Stimulated activated CD4-positive, alpha-beta T cell treated with anti-CD3 and anti-CD28 coated beads, Interleukin-2, amount 100 ng/mL, for 48 hours (primary cell): ENCODE measurements around the gene MBD6.
A peak's percentile ranks its signal among the peaks of the same experiment; 100 is the strongest.
"Not testable (repeated sequence)": the region's sequence is repeated elsewhere in the genome, so short reads cannot be mapped to it uniquely, and the experiment has no call there.

Experiments
- DNase-seq, 2 donors: peaks; one replicate each; pipeline ENCODE4 v3.0.0-alpha.2; 2020

MBD6 gene

DNA sequence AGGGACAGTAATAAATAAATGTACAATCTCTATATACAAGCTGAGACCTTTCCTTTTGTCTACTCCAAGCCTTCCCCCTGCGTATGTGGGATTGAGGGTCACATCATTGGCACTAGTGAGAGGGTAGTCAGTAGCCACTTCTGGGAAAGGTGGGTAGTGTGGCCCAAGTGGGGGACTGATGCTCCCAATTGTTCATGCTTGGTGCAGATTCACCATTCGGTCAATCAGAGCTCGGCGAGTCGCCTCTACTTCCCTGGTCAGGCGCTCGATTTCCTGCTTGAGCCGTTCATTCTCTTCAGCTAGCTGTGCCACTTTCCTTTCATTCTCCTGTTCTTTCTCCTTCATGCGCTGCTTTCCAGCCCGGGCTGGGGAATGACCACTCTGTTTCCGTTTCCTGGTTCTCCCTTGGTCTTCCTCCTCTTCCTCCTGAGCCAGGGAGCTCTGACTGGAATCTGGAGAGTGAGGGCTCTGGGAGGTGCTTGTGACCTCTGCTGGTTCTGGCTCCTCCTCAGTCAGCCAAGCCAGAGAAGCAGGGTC, 5.9 kb upstream of the MBD6 start:
- DNase-seq: no peak

DNA sequence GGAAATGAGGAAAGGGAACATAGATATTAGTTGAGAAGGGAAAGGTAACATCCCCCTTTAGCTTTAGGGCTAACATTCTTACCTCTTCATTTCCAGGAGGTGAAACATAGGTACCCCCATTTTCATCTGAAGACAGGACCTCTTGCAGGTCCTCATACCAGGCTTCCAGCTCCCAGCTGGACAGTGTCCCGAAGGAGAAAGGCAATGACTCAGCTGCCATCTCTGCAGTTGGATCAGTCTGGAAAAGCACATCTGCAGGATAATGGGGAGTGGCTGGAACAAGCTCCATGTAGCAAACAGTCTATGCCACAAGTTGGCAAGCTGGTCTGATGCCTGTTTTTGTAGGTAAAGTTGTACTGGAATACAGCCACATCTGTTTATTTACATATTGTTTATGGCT, 5.4 kb upstream of the MBD6 start:
- no peak for DNase-seq

DNA sequence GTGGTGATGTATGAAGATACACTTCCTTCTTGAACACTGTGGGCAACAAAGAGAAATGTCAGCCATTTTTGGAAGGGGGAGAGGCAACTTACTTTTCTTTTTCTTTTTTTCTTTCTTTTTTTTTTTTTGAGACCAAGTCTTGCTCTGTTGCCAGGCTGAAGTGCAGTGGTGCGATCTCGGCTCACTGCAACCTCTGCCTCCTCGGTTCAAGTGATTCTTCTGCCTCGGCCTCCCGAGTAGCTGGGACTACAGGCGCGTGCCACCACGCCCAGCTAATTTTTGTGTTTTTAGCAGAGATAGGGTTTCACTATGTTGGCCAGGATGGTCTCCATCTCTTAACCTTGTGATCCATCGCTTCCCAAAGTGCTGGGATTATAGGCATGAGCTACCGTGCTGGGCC, 4.9 kb upstream of the MBD6 start:
- DNase-seq: not testable (repeated sequence)

DNA sequence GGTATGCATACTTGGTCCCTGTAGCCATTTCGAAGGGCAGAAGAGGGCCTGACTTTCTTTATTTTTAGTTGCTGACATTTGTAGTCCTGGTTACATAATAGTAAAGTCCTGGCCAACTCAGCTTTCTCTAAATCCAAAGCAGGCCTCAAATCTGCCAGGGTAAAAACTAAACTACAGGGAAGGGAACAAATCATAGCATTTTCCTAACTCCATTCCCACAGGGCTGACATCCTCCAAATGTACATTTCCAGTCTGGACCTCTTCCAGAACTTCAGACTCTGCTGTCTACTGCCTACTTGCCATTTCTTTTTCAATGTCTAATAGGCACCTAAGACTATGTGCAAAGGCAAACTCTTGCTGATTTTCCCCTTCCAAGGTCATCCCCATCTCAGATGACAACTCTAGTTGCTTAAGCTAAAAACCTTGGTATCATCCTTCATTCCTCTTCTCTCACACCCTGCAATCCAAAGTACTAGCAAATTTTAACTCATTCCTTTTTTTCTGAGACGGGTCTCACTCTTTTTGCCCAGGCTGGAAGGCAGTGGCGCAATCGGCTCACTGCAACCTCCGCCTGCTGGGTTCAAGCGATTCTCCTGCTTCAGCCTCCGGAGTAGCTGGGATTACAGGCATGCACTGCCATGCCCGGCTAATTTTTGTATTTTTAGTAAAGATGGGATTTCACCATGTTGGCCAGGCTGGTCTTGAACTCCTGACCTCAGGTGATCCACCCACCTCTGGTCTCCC, 4.3 kb upstream of the MBD6 start:
- no peak for DNase-seq

DNA sequence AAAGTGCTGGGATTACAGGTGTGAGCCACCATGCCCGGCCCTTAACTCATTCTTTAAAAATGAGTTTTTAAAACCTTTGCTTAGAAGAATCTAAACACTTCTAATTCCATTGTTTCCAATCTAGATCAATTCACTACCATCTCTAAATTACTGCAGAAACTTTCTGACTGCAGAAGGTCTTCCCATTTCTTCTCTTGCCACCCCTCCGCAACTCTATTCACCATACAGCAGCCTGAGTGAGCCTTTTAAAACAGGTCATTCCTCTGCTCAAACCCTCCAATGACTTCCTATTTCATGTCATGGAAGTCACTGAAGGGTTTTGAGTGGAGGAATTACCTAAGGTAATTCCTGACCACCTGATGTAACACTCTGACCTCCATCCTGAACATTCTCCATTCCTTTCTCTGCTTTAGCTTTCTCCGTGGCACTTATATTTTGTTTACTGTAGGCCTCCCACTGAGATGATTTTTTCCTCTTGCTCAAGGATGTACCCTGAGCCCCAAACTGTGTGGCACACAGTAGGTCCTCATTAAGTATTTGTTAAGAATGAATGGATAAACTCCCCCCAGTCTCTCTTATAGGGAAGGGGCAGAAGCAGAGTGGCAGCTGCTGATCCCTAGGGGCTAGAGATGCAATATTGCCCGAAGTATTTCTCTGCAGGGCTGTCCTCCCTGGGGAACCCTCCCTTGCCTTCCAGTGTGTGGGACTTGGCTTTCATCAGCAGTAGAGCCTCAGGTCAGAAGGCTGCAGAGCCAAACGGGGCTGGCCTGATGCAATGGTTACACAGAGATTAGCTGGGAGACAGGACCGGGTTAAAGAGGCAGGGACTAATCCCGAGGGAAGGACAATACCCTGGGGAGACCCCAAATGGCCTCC, 3.5 kb upstream of the MBD6 start:
- no peak for DNase-seq

DNA sequence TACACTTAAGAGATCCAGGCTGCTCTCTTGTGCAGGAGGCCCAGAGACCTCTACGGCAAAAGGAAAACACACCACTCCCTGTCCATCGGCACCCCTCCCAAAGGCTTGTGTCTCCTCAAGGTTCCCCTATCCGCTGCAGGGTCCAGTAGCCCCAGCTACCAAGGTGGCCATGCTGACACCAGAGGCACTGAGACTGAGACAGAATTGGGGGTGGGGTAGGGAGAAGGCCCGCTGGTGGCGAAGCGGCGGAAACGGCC, 2.9 kb upstream of the MBD6 start:
- no peak for DNase-seq

DNA sequence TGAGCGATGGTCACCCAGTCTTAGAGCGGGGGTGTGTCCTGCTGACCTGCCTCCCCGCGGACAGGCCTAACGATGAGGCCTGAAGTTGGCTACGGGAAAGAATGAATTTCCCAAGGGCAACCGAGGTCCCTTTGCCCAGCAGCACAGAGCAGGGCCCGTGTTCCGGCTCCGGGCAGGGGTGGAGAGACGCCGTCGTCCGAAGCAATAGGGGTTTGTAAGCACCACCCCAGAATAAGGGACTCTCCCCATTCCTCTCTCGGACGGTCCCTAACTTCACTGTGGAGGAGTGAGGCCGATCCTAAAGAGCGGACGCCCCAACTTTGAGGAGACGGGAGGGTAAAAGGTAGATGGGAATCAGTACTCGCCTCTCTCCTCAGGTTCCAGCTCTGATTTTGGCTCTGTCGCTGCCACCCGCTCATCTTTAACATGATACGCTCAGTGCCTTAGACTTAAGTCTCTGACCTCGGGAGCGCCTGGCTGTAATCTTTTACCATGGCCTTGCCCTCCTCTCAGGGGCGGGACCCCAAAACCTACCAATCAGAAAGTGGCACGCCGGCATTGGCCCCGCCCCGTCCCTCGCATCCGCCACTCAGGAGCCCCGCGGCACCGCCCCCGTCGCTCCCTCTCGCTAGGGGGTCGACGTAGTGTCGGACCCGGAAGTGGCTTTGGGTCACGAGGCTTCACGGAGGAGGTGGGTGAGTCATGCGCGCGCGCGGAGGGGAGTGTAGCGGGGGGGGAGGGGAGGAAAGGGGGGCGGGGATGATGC, 2.4 kb upstream of the MBD6 start, which contains the start of gene DDIT3:
TSS of gene DDIT3 (minus strand) at position 462 of the 766 bp plus-strand sequence. CDS start 3,108 bp downstream, outside the sequence.
- peak; percentile 98 to 99 for DNase-seq

DNA sequence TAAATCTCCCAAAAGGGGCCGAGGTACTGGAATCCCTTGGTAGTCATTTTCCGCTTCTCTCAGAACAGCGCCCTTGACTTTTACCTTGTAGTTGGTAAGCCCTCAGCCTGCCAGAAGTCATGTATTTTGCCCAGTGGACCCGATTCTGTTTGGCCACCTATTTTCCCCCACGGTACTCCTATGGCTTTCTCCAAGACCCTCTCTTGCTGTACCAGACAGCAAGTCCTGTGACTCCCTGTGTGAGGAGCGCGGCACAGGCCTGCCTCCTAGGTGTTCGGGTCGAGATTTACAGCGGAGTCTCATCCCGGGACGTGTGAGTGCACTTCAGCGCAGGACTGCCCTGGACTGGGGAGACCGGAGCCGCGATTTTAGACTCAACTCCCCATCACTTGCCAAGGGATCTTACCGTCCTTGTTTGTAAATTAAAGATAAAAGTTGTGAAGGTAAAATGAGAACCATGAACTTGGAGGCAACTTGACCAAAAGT, 1.1 kb upstream of the MBD6 start:
- DNase-seq: no peak

DNA sequence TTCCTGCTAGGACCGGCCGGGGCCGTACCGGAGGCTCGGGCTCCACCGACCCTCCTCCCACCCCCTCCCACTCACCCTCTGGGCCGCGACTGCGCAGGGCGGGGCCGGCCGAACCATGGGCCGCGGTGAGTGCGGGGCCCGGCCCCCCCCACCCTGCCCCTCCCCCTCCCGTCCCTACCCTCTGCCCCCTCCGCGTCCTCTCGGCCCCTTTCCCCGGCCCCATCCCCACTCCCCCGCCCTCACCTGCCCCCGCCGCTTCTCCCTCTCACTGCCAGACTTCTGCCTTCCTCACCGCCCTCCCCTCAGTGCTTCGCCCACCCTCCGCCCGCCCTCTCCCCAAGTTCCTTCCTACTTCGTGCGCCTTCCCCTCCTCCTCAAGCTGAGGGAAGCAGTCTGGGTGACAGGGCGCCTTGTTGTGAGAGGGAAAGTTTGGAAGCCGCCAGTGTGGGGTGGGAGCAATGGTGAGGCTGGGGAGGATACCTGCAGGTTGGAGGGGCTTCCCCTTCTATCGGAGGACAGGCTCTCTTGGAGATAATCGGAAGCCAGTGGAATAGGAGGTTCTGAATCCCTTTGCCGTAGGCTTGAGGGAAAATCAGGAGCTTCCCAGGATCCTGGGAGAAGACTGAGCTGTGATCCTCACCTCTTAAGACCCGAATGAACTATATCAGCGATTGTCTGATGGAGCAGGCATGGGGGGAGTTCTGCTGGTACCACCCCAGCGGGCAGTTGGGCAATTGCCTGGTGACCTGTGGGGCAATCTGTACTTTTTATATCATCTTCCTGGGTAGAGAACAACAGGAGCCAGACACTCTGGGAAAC, 472 bp downstream of the MBD6 start:
- no peak for DNase-seq

DNA sequence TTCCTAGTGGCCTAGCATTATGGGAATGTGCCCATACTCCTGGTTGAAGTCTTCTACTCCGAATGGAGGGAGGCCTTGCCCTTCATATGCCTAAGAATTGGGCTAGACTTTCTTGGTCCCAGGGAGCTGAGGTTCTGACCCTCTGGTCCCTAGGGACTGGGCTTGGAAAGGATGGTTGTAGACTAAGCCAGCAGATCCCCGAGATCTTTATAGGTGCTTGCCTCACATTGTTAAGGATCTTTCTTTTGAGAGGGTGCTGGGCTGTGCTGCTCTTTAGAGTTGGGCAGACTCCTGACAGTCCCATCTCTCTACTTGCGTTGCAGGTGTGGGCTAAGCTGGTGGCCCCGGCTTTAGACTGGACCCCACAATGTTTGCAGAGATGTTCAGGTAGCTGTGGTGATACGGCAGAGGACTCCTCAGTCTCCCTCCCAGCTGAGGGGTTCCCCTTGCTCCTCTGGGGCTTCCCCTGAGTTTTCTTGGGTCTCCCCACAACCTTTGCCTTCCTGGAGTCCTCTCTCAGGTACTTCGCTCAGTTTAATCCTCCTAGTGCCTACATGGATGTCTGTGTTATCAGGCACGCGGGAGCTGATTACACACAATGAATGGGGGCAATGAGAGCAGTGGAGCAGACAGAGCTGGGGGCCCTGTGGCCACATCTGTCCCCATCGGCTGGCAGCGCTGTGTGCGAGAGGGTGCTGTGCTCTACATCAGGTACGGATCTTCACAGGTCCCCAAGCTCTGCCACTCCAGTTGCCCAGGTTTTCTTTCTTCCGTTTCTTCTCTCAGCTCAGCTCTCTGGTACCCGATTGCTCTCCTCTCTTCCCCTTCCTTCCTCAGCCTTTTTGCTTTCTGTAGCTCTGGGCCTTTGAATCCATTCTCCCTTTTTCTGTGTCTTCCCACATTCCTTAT, 1.3 kb downstream of the MBD6 start:
- no peak for DNase-seq

DNA sequence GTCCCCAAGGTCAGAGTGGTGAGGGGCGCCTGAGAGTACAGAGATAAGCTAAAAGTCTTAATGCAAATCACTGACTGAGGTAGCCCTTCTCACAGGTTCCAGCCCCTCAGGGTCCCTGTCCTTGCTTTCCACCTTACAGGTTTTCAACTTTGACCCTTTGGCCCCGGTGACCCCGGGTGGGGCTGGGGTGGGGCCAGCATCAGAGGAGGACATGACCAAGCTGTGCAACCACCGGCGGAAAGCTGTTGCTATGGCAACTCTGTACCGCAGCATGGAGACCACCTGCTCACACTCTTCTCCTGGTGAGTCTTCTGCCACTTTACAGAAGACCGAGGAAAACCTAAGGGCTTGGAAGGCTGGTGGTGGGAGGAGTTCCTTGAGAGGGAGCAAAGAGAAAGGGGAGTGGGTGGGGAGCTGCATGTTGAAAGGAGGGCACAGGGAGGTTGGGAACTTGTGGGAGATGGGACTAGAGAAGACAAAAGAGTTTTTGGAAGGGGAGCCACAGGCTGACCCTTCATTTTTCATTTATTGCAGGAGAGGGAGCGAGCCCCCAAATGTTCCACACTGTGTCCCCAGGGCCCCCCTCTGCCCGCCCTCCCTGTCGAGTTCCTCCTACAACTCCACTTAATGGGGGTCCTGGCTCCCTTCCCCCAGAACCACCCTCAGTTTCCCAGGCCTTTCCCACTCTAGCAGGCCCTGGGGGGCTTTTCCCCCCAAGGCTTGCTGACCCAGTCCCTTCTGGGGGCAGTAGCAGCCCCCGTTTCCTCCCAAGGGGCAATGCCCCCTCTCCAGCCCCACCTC, 2.4 kb downstream of the MBD6 start:
- DNase-seq: no peak

DNA sequence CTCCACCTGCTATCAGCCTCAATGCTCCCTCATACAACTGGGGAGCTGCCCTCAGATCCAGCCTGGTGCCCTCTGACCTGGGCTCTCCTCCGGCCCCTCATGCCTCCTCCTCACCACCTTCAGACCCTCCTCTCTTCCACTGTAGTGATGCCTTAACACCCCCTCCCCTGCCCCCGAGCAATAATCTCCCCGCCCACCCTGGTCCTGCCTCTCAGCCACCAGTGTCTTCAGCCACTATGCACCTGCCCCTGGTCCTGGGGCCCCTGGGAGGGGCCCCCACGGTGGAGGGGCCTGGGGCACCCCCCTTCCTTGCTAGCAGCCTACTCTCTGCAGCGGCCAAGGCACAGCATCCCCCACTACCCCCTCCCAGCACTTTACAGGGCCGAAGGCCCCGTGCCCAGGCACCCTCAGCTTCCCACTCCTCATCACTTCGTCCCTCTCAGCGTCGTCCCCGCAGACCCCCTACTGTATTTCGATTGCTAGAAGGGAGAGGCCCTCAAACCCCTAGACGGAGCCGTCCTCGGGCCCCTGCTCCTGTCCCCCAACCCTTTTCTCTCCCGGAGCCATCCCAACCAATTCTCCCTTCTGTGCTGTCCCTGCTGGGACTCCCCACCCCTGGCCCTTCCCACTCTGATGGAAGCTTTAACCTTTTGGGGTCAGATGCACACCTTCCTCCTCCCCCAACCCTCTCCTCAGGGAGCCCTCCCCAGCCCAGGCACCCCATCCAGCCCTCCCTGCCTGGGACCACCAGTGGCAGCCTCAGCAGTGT, 3.2 kb downstream of the MBD6 start:
- no peak for DNase-seq

DNA sequence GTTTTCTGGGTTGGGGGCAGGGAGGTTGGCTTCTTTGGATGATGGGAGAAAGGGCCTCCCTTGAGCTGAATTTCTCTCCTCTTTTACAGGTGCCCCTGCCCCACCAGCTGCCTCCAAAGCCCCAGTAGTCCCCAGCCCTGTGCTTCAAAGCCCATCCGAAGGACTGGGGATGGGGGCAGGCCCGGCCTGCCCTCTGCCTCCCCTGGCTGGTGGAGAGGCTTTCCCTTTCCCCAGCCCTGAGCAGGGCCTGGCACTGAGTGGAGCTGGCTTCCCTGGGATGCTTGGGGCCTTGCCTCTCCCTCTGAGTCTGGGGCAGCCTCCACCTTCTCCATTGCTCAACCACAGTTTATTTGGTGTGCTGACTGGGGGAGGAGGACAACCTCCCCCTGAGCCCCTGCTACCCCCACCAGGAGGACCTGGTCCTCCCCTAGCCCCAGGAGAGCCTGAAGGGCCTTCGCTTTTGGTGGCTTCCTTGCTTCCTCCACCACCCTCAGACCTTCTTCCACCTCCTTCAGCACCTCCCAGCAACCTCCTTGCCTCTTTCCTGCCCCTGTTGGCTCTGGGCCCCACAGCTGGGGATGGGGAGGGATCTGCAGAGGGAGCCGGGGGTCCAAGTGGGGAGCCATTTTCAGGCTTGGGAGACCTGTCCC, 4.0 kb downstream of the MBD6 start:
- no peak for DNase-seq

DNA sequence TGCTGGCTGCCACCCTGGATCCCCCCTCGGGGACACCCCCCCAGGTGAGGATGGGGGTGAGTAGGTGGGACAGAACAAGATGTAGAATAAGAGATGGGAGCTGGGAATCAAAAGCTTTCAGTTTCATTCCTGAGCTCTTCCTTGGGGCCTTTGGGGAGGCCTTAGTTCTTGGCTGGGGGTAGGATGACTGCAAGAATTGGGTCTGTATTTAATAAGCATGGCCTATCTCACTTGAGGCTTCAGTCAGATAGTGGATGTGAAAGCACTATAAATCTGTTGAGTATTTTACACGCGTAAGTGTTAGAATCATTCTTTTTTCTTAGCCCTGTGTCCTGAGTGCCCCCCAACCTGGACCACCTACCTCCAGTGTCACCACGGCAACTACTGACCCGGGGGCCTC, 4.6 kb downstream of the MBD6 start:
- DNase-seq: no peak

DNA sequence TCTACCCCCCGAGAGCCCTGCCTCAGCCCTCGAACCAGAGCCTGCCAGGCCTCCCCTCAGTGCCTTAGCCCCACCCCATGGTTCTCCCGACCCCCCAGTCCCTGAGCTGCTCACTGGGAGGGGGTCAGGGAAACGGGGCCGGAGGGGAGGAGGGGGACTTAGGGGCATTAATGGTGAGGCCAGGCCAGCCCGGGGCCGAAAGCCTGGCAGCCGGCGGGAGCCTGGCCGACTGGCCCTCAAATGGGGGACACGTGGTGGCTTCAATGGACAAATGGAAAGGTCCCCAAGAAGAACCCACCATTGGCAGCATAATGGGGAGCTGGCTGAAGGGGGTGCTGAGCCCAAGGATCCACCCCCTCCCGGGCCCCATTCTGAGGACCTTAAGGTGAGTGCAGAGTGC, 5.6 kb downstream of the MBD6 start:
- no peak for DNase-seq

DNA sequence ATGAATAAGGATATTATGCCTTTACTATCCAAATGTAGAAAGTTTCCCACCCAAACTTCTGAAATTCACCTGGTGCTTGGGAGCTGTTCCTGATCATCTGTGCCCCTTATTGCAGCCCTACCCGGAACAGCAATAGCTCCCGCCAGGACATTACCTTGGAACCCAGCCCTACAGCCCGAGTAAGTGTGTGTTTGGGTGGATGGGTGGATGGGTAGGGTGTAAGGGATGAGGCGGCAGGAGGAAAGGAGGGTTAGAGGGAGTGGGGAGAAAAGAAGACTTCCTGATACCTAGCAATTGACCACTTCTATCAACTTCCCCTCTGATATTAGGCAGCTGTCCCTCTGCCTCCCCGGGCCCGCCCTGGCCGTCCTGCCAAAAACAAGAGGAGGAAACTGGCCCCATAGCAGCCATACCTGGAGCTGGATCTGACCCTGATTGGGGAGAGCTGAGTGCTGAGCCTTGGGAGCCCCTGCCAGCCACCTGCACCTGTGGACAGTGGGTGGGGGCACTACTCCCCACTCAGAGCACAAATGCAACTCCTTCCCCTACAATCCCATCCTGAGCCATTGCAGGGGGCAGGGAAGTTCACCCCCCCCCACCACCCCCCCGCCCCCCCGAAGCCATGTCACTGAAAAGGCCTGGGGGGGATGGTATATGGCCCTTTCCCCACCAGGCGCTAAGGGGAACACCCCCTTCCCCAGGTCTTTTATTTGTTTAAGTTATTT, 6.4 kb downstream of the MBD6 start:
- no peak for DNase-seq

DNA sequence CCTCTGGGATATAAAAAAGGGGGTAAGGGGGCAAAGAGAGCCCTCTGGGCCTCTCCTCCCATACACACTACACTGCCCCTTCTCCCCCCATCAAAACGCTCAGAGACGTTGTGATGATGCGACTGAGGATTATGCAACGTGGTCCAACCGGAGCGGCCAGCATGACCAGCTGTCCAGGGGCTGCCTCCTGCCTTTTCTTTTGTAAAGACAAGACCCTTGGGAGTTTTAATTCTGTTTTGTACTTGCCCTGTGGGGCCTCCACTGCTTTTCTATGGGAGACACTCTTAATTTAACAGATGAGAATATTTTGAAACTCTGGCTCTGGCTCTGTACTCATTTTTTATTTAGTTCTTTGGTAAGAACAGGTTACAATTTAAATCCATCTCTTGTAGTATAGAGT, 7.2 kb downstream of the MBD6 start:
- no peak for DNase-seq

DNA sequence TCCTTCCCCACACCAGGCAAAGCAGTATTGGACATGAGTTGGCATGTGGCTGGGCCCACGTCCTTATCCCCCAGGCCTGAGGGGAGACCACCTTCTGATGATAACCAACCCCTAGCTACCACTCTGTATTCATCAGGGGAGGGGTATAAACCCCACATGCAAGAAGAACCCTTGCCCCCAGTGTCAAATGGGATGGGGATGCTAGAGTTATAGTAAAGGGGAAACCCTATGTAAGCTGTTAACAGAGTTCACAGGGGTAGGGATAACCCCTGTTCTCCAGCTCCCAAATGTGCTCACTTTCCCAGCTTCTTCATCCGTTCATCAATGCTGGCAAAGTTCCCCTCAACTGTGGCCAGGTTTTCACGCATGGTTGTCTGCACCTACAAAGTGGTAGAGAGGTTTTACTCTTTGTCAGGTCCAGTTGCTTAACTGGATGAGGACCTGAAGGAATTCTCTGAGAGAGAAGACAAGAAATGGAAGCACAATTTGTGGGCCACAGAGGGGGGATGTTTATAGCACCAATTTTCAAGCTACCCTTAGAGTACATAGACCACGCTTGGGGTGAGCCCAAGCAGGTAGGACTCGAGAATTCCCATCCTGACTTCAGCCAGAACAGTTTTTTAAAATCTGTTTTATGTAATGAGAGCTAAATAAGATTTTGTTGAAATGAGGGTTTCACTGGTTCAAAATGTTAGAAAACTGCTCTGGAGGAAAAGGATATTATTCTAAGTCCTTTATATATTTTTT, 7.9 kb downstream of the MBD6 start:
- DNase-seq: no peak
